Fibroblast of skin of right biceps (primary cell): ENCODE data around the gene TSPAN16.
"Not testable (repeated sequence)": the region's sequence is repeated elsewhere in the genome, so short reads cannot be mapped to it uniquely, and the experiment has no call there.

Experiments
- DNase-seq: peaks from one replicate; pipeline ENCODE4 v3.0.0-alpha.2; 2013

TSPAN16 gene

GRCh38 chr19:11269408-11269807 lies 26.6 kb upstream of the TSPAN16 start:
- peak; percentile 26 for DNase-seq

GRCh38 chr19:11273296-11273695 lies 22.7 kb upstream of the TSPAN16 start:
- DNase-seq, result no peak

- DNase-seq, result no peak
Observed at GRCh38 chr19:11273989-11274388, 22.0 kb upstream of the TSPAN16 start.

GRCh38 chr19:11274533-11275086 lies 21.4 kb upstream of the TSPAN16 start:
- no peak for DNase-seq

GRCh38 chr19:11278670-11279069 lies 17.3 kb upstream of the TSPAN16 start:
- DNase-seq, result no peak

- no peak for DNase-seq
Observed at GRCh38 chr19:11279505-11280236, 16.3 kb upstream of the TSPAN16 start.

GRCh38 chr19:11281356-11282049 lies 14.5 kb upstream of the TSPAN16 start:
- no peak for DNase-seq

GRCh38 chr19:11284515-11284914 lies 11.4 kb upstream of the TSPAN16 start:
- DNase-seq, result no peak

- peak; percentile 60 for DNase-seq
Observed at GRCh38 chr19:11286312-11286974, 9.5 kb upstream of the TSPAN16 start.

GRCh38 chr19:11288349-11288748 lies 7.6 kb upstream of the TSPAN16 start:
- DNase-seq, result no peak

- DNase-seq, result no peak
Observed at GRCh38 chr19:11290256-11290655, 5.7 kb upstream of the TSPAN16 start.

- no peak for DNase-seq
Observed at GRCh38 chr19:11291415-11291814, 4.5 kb upstream of the TSPAN16 start.

GRCh38 chr19:11291991-11292390 lies 4.0 kb upstream of the TSPAN16 start:
- no peak for DNase-seq

GRCh38 chr19:11293433-11294389 lies 2.2 kb upstream of the TSPAN16 start:
- peak; percentile 90 for DNase-seq

- DNase-seq, result no peak
Observed at GRCh38 chr19:11295180-11295579, 780 bp upstream of the TSPAN16 start.

- DNase-seq, result no peak
Observed at GRCh38 chr19:11296264-11296663, 304 bp downstream of the TSPAN16 start.

- no peak for DNase-seq
Observed at GRCh38 chr19:11299946-11300810, 4.2 kb downstream of the TSPAN16 start.

- no peak for DNase-seq
Observed at GRCh38 chr19:11300811-11301120, 4.8 kb downstream of the TSPAN16 start.

- DNase-seq, result no peak
Observed at GRCh38 chr19:11304936-11305335, 9.0 kb downstream of the TSPAN16 start.

GRCh38 chr19:11306337-11306736 lies 10.4 kb downstream of the TSPAN16 start:
- no peak for DNase-seq

- DNase-seq, result not testable (repeated sequence)
Observed at GRCh38 chr19:11320278-11320995, 24.5 kb downstream of the TSPAN16 start.
